ENCODE measurements around the gene EPHA3.
A peak's percentile ranks its signal among the peaks of the same experiment; 100 is the strongest.

Gene EPHA3

GRCh38 chr3:89474333-89475130, 367.1 kb downstream of the EPHA3 start:
- DNase-seq, result no peak

- DNase-seq, result peak; percentile 38
Measured at GRCh38 chr3:89488800-89489580, 381.6 kb downstream of the EPHA3 start.

GRCh38 chr3:89490129-89490528, 382.7 kb downstream of the EPHA3 start:
- no peak for DNase-seq

GRCh38 chr3:89494734-89495133, 387.3 kb downstream of the EPHA3 start:
- no peak for DNase-seq

- no peak for DNase-seq
Measured at GRCh38 chr3:89503891-89504391, 396.5 kb downstream of the EPHA3 start.

GRCh38 chr3:89504432-89504831, 397.0 kb downstream of the EPHA3 start:
- DNase-seq, result peak; percentile 64

GRCh38 chr3:89506462-89507103, 399.2 kb downstream of the EPHA3 start:
- no peak for DNase-seq

GRCh38 chr3:89521328-89521727, 413.9 kb downstream of the EPHA3 start:
- DNase-seq, result no peak

- no peak for DNase-seq
Measured at GRCh38 chr3:89522155-89522554, 414.7 kb downstream of the EPHA3 start.

GRCh38 chr3:89525609-89526008, 418.2 kb downstream of the EPHA3 start:
- no peak for DNase-seq

GRCh38 chr3:89527736-89528305, 420.4 kb downstream of the EPHA3 start:
- peak; percentile 14 for DNase-seq
